LNCAP (cell line): ENCODE measurements around the gene MRPL24.

Experiments
- CTCF ChIP-seq: fragments of 450-650 bp; IDR thresholded peaks from 2 replicates; pipeline ENCODE4 v1.5.1; 2017; ENCODE audit warnings: mild to moderate bottlenecking

MRPL24 gene

GRCh38 chr1:156693848-156694689, 46.8 kb downstream of the MRPL24 start:
- TF ChIP-seq CTCF: no peak

GRCh38 chr1:156692925-156693847, 47.7 kb downstream of the MRPL24 start:
- no peak for TF ChIP-seq CTCF

- no peak for TF ChIP-seq CTCF
Measured at GRCh38 chr1:156692441-156692924, 48.4 kb downstream of the MRPL24 start.

GRCh38 chr1:156691665-156692440, 49.0 kb downstream of the MRPL24 start:
- TF ChIP-seq CTCF: no peak

GRCh38 chr1:156691191-156691590, 49.7 kb downstream of the MRPL24 start:
- TF ChIP-seq CTCF: no peak

GRCh38 chr1:156690675-156691036, 50.2 kb downstream of the MRPL24 start:
- TF ChIP-seq CTCF: no peak
